Gastrocnemius medialis (tissue), 4 donors: Measurements from ENCODE around the gene CBFA2T2.

ENCODE experiments used
- POLR2A ChIP-seq, 2 donors: fragments of 450-650 bp; IDR thresholded peaks; one replicate each; pipeline ENCODE4 v1.6.1; 2017; ENCODE audit warnings: antibody characterized with exemption in 2 of 2, mild to moderate bottlenecking in 2 of 2, moderate library complexity in 2 of 2
- TF ChIP-seq, protein P1 (sequence below), 5 experiments: fragments of 450-650 bp in 3 of 5; fragments of 200-600 bp in 2 of 5; sonication (generic) in 2 of 5; IDR thresholded peaks in 4 of 5; conservative IDR thresholded peaks in 1 of 5; 1 replicate in 4 of 5; 2 replicates in 1 of 5; pipeline ENCODE4 v1.5.1; 2016 to 2019; ENCODE audit warnings: antibody characterized with exemption in 5 of 5, mild to moderate bottlenecking in 3 of 5, moderate library complexity in 3 of 5

DNA sequence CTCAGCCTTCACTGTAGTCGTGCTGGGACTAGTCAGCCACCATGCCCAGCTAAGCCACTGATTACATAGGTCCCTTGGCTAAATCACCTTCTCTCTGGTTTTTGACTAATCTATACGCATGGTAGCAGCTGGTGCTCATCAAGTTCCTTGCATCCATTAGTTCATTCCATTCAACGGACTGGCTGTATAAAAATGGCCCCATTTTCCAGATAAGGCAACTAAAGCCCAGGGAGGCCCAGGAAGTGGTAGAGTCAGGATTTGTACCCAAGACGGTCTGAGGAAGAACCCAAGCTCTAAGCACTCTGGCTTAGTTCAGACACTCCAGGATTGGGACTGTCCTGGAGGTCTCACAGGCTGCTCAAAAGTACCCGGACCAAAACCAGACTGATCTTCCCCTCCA lies 191.4 kb downstream of the CBFA2T2 start:
- TF ChIP-seq, protein P1, sequence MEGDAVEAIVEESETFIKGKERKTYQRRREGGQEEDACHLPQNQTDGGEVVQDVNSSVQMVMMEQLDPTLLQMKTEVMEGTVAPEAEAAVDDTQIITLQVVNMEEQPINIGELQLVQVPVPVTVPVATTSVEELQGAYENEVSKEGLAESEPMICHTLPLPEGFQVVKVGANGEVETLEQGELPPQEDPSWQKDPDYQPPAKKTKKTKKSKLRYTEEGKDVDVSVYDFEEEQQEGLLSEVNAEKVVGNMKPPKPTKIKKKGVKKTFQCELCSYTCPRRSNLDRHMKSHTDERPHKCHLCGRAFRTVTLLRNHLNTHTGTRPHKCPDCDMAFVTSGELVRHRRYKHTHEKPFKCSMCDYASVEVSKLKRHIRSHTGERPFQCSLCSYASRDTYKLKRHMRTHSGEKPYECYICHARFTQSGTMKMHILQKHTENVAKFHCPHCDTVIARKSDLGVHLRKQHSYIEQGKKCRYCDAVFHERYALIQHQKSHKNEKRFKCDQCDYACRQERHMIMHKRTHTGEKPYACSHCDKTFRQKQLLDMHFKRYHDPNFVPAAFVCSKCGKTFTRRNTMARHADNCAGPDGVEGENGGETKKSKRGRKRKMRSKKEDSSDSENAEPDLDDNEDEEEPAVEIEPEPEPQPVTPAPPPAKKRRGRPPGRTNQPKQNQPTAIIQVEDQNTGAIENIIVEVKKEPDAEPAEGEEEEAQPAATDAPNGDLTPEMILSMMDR (IDR thresholded peaks at IDR 0.05 in 4 of 5, conservative IDR thresholded peaks at IDR 0.05 in 1 of 5): no peak
- no peak for TF ChIP-seq POLR2A (IDR thresholded peaks at IDR 0.05)
